WTC11 (cell line): ENCODE measurements around the gene IL1RN.

Source experiments
- ARID4B ChIP-seq: sonication (generic); formaldehyde crosslinking; IDR thresholded peaks from 2 replicates; pipeline ENCODE4 v1.8.0; 2023; ENCODE audit warnings: missing genetic modification reagents, mild to moderate bottlenecking, borderline replicate concordance
- CBFB ChIP-seq: sonication (generic); formaldehyde crosslinking; IDR thresholded peaks from 2 replicates; pipeline ENCODE4 v1.8.1; 2022; ENCODE audit warnings: mild to moderate bottlenecking, low read depth, missing genetic modification reagents
- CREB1 ChIP-seq: sonication (generic); formaldehyde crosslinking; IDR thresholded peaks from 2 replicates; pipeline ENCODE4 v1.8.0; 2023; ENCODE audit warnings: mild to moderate bottlenecking, missing genetic modification reagents
- CTCF ChIP-seq: fragments of 200-600 bp; IDR thresholded peaks from 2 replicates; pipeline ENCODE4 v1.8.0; 2022; ENCODE audit warnings: antibody characterized with exemption
- ELF4 ChIP-seq: sonication (generic); formaldehyde crosslinking; IDR thresholded peaks from 2 replicates; pipeline ENCODE4 v1.8.1; 2022; ENCODE audit warnings: low read depth, mild to moderate bottlenecking, moderate library complexity, missing genetic modification reagents
- HMGXB4 ChIP-seq: sonication (generic); formaldehyde crosslinking; IDR thresholded peaks from 2 replicates; pipeline ENCODE4 v1.8.1; 2023; ENCODE audit warnings: mild to moderate bottlenecking, moderate library complexity, missing genetic modification reagents
- JUN ChIP-seq: sonication (generic); formaldehyde crosslinking; IDR thresholded peaks from 2 replicates; pipeline ENCODE4 v1.8.0; 2023; ENCODE audit warnings: mild to moderate bottlenecking, missing genetic modification reagents
- SMAD3 ChIP-seq: sonication (generic); formaldehyde crosslinking; IDR thresholded peaks from 2 replicates; pipeline ENCODE4 v1.8.0; 2022; ENCODE audit warnings: missing genetic modification reagents, mild to moderate bottlenecking, borderline replicate concordance
- USF2 ChIP-seq: sonication (generic); formaldehyde crosslinking; IDR thresholded peaks from 2 replicates; pipeline ENCODE4 v1.8.1; 2023; ENCODE audit warnings: mild to moderate bottlenecking, missing genetic modification reagents, moderate library complexity
- ZBTB43 ChIP-seq: sonication (generic); formaldehyde crosslinking; IDR thresholded peaks from 2 replicates; pipeline ENCODE4 v1.8.1; 2023; ENCODE audit warnings: mild to moderate bottlenecking, missing genetic modification reagents
- ZNF281 ChIP-seq: sonication (generic); formaldehyde crosslinking; IDR thresholded peaks from 2 replicates; pipeline ENCODE4 v1.8.0; 2023; ENCODE audit warnings: mild to moderate bottlenecking, missing genetic modification reagents

GRCh38 chr2:113122364-113122763, 5.0 kb upstream of the IL1RN start:
- TF ChIP-seq CBFB (CRISPR knock-in tag) (no peak), CTCF (no peak), USF2 (CRISPR knock-in tag) (no peak), CREB1 (CRISPR knock-in tag) (no peak), ARID4B (no peak), JUN (CRISPR knock-in tag) (no peak), ZNF281 (CRISPR knock-in tag) (no peak), HMGXB4 (CRISPR knock-in tag) (no peak), ZBTB43 (no peak), ELF4 (CRISPR knock-in tag) (no peak), SMAD3 (CRISPR knock-in tag) (no peak)
